ENCODE measurements around the gene AFF3. TPM values are rescaled to one million over a fixed set of nuclear protein-coding genes. Genes with fewer than 3 reads are reported as not detected.

AFF3 gene
- total and polyA plus RNA-seq, 2 experiments from 2014 or later = 12.0 to 12.8 TPM

- no peak overlapping the region for H3K27ac ChIP-seq
- H3K9me3 ChIP-seq (ENCODE audit: low read depth) = no peaks in the 10 kb centered on the region
- H3K4me3 ChIP-seq = no peak overlapping the region
- no peak for TF ChIP-seq CTCF (IDR thresholded peaks at IDR 0.05; ENCODE audit: low read depth, low read length)
- no peaks in the 10 kb centered on the region for H3K4me1 ChIP-seq (ENCODE audit: low read depth)
- DNase-seq (ENCODE audit: low read depth in 1 of 2, low spot score in 1 of 2) = no peak
- H3K27me3 ChIP-seq = no peaks in the 10 kb centered on the region
- H3K36me3 ChIP-seq = no peaks in the 10 kb centered on the region
These were observed 531.4 kb downstream of the AFF3 start for GRCh38 chr2:99611034-99611433.

- no peak for DNase-seq (ENCODE audit: low read depth in 1 of 2, low spot score in 1 of 2)
- H3K27me3 ChIP-seq = no peaks in the 10 kb centered on the region
- no peak for TF ChIP-seq CTCF (IDR thresholded peaks at IDR 0.05; ENCODE audit: low read depth, low read length)
- H3K9me3 ChIP-seq (ENCODE audit: low read depth) = no peaks in the 10 kb centered on the region
- H3K27ac ChIP-seq = no peak overlapping the region
- H3K4me3 ChIP-seq = no peak overlapping the region
- H3K36me3 ChIP-seq = no peaks in the 10 kb centered on the region
- H3K4me1 ChIP-seq (ENCODE audit: low read depth) = no peaks in the 10 kb centered on the region
These were observed 532.5 kb downstream of the AFF3 start for GRCh38 chr2:99609851-99610381.

- Histone ChIP-seq H3K27ac (no peak overlapping the region), H3K9me3 (ENCODE audit: low read depth) (no peaks in the 10 kb centered on the region), H3K4me1 (ENCODE audit: low read depth) (no peaks in the 10 kb centered on the region), H3K27me3 (no peaks in the 10 kb centered on the region), H3K36me3 (no peaks in the 10 kb centered on the region), H3K4me3 (no peak overlapping the region)
- DNase-seq (ENCODE audit: low read depth in 1 of 2, low spot score in 1 of 2) = no peak
- TF ChIP-seq CTCF (IDR thresholded peaks at IDR 0.05; ENCODE audit: low read depth, low read length) = no peak
These were observed 533.5 kb downstream of the AFF3 start for GRCh38 chr2:99608861-99609260.

- H3K27me3 ChIP-seq = no peaks in the 10 kb centered on the region
- peaks cover 5% of the 10 kb centered on the region for H3K4me1 ChIP-seq (ENCODE audit: low read depth)
- no peak overlapping the region for H3K4me3 ChIP-seq
- no peaks in the 10 kb centered on the region for H3K9me3 ChIP-seq (ENCODE audit: low read depth)
- no peak overlapping the region for H3K27ac ChIP-seq
- TF ChIP-seq CTCF (IDR thresholded peaks at IDR 0.05; ENCODE audit: low read depth, low read length) = no peak
- DNase-seq (ENCODE audit: low read depth in 1 of 2, low spot score in 1 of 2) = no peak
- no peaks in the 10 kb centered on the region for H3K36me3 ChIP-seq
These were observed 534.4 kb downstream of the AFF3 start for GRCh38 chr2:99607861-99608491.

- H3K4me1 ChIP-seq (ENCODE audit: low read depth) = peaks cover 10% of the 10 kb centered on the region
- no peaks in the 10 kb centered on the region for H3K36me3 ChIP-seq
- H3K27me3 ChIP-seq = no peaks in the 10 kb centered on the region
- no peak overlapping the region for H3K27ac ChIP-seq
- no peaks in the 10 kb centered on the region for H3K9me3 ChIP-seq (ENCODE audit: low read depth)
- H3K4me3 ChIP-seq = no peak overlapping the region
- DNase-seq (ENCODE audit: low read depth in 1 of 2, low spot score in 1 of 2) = no peak
- TF ChIP-seq CTCF (IDR thresholded peaks at IDR 0.05; ENCODE audit: low read depth, low read length) = no peak
These were observed 534.9 kb downstream of the AFF3 start for GRCh38 chr2:99607454-99607853.

All from cardiac muscle cell (in vitro differentiated cells and primary cell).